Neuronal stem cell (in vitro differentiated cells): ENCODE measurements around the gene SYT14.

ENCODE experiments used
- DNase-seq: peaks from one replicate; pipeline ENCODE4 v3.0.0-alpha.2; 2013; ENCODE audit warnings: low spot score
- H2AFZ ChIP-seq: one replicate; pipeline ENCODE4 v1.6.1; 2013; ENCODE audit warnings: mild to moderate bottlenecking, low read length, inconsistent platforms
- H2AK5ac ChIP-seq: 2 replicates; pipeline ENCODE4 v1.6.1; 2013; ENCODE audit warnings: low read depth, mild to moderate bottlenecking, inconsistent platforms, low read length, moderate library complexity, mixed read lengths
- H2BK120ac ChIP-seq: 2 replicates; pipeline ENCODE4 v1.6.1; 2013; ENCODE audit warnings: low read depth, mild to moderate bottlenecking, inconsistent platforms, low read length, moderate library complexity, mixed read lengths
- H2BK12ac ChIP-seq: one replicate; pipeline ENCODE4 v1.6.1; 2013; ENCODE audit warnings: low read length, inconsistent platforms
- H2BK15ac ChIP-seq: 2 replicates; pipeline ENCODE4 v1.6.1; 2013; ENCODE audit warnings: mild to moderate bottlenecking, low read length, inconsistent platforms, mixed read lengths
- H2BK5ac ChIP-seq: one replicate; pipeline ENCODE4 v1.6.1; 2013; ENCODE audit warnings: inconsistent platforms, mild to moderate bottlenecking, low read length, moderate library complexity
- H3K14ac ChIP-seq: one replicate; pipeline ENCODE4 v1.6.1; 2013; ENCODE audit warnings: low read length, inconsistent platforms
- H3K18ac ChIP-seq: 2 replicates; pipeline ENCODE4 v1.6.1; 2013; ENCODE audit warnings: low read length, inconsistent platforms
- H3K23ac ChIP-seq: 2 replicates; pipeline ENCODE4 v1.6.1; 2013; ENCODE audit warnings: low read depth, mild to moderate bottlenecking, mixed read lengths, low read length, inconsistent platforms; ENCODE audit not compliant: poor library complexity
- H3K27ac ChIP-seq: replicated peaks from 3 replicates; pipeline ENCODE4 v1.5.1; 2013; ENCODE audit warnings: low read length, inconsistent platforms
- H3K27me3 ChIP-seq, 3 experiments: 2 replicates each; pipeline ENCODE4 v1.6.1; 2013; ENCODE audit warnings: low read length in 3 of 3, mild to moderate bottlenecking in 2 of 3, inconsistent platforms in 1 of 3, low read depth in 1 of 3, mixed read lengths in 1 of 3, moderate library complexity in 1 of 3; ENCODE audit not compliant: control insufficient read depth in 3 of 3, insufficient read depth in 3 of 3
- H3K36me3 ChIP-seq, 2 donors: replicated peaks in 1 of 2; 2 replicates each; pipeline ENCODE4 v1.6.1; 2013; ENCODE audit warnings: low read length in 2 of 2; ENCODE audit not compliant: control insufficient read depth in 2 of 2, insufficient read depth in 2 of 2
- H3K4ac ChIP-seq: 2 replicates; pipeline ENCODE4 v1.6.1; 2013; ENCODE audit warnings: inconsistent platforms, mild to moderate bottlenecking, low read length, moderate library complexity
- H3K4me1 ChIP-seq, 2 donors: 1 replicate in 1 of 2; 2 replicates in 1 of 2; pipeline ENCODE4 v1.6.1; 2013; ENCODE audit warnings: low read length in 2 of 2, low read depth in 1 of 2; ENCODE audit not compliant: control insufficient read depth in 2 of 2, insufficient read depth in 1 of 2
- H3K4me2 ChIP-seq: one replicate; pipeline ENCODE4 v1.6.1; 2013; ENCODE audit warnings: mild to moderate bottlenecking, low read length, inconsistent platforms; ENCODE audit not compliant: insufficient read depth, poor library complexity, severe bottlenecking
- H3K4me3 ChIP-seq, 2 donors: 2 replicates each; pipeline ENCODE4 v1.5.1; 2013; ENCODE audit warnings: low read length in 2 of 2, mild to moderate bottlenecking in 2 of 2, inconsistent platforms in 1 of 2, moderate library complexity in 1 of 2
- H3K79me1 ChIP-seq: one replicate; pipeline ENCODE4 v1.6.1; 2013; ENCODE audit warnings: low read depth, mild to moderate bottlenecking, inconsistent platforms, low read length, moderate library complexity
- H3K9ac ChIP-seq: one replicate; pipeline ENCODE4 v1.6.1; 2013; ENCODE audit warnings: mild to moderate bottlenecking, low read depth, low read length, inconsistent platforms; ENCODE audit not compliant: poor library complexity
- H3K9me3 ChIP-seq, 2 donors: replicated peaks in 1 of 2; 2 replicates each; pipeline versions ENCODE3 to v1.6.1; 2013; ENCODE audit warnings: low read length in 2 of 2, mild to moderate bottlenecking in 2 of 2, inconsistent platforms in 1 of 2, low read depth in 1 of 2, mixed read lengths in 1 of 2, moderate library complexity in 1 of 2; ENCODE audit not compliant: control insufficient read depth in 2 of 2, insufficient read depth in 1 of 2
- H4K8ac ChIP-seq: one replicate; pipeline ENCODE4 v1.6.1; 2013; ENCODE audit warnings: low read depth, mild to moderate bottlenecking, inconsistent platforms, low read length, moderate library complexity
- H4K91ac ChIP-seq: one replicate; pipeline ENCODE4 v1.6.1; 2013; ENCODE audit warnings: low read length, low read depth, mild to moderate bottlenecking, inconsistent platforms; ENCODE audit not compliant: poor library complexity
- WGBS, 2 donors: extraction: QIAGEN DNeasy Blood & Tissue Kit; methylation state at CpG; one replicate each; pipeline ENCODE4 v1.1.7; 2013; ENCODE audit warnings: missing lambda C conversion rate in 2 of 2, mixed read lengths in 1 of 2; ENCODE audit not compliant: insufficient read length in 2 of 2, insufficient replicate concordance in 1 of 2; ENCODE audit errors: extremely low coverage in 2 of 2; 5-methylcytosine and 5-hydroxymethylcytosine counted together

The SYT14 gene

GRCh38 chr1:209927466-209927865 is 10.6 kb upstream of the SYT14 start:
- H2BK12ac ChIP-seq, result no peak overlapping the region
- no peak overlapping the region for H3K23ac ChIP-seq
- H3K36me3 ChIP-seq, result no peaks in the 10 kb centered on the region
- no peak overlapping the region for H3K9ac ChIP-seq
- H2BK5ac ChIP-seq, result no peak overlapping the region
- peaks cover 0 to 5% (median 0%) of the 10 kb centered on the region in 3 experiments for H3K27me3 ChIP-seq
- no peak overlapping the region for H3K4me3 ChIP-seq
- no peak for DNase-seq
- no peaks in the 10 kb centered on the region for H3K9me3 ChIP-seq
- H3K79me1 ChIP-seq, result no peaks in the 10 kb centered on the region
- no peak overlapping the region for H4K91ac ChIP-seq
- no peak overlapping the region for H2BK15ac ChIP-seq
- H2AK5ac ChIP-seq, result no peak overlapping the region
- no peak overlapping the region for H3K27ac ChIP-seq
- no peak overlapping the region for H2BK120ac ChIP-seq
- no peak overlapping the region for H3K14ac ChIP-seq
- H3K4ac ChIP-seq, result no peak overlapping the region
- no peak overlapping the region for H2AFZ ChIP-seq
- H3K18ac ChIP-seq, result no peak overlapping the region
- H3K4me1 ChIP-seq, result no peaks in the 10 kb centered on the region
- no peak overlapping the region for H4K8ac ChIP-seq
- H3K4me2 ChIP-seq, result no peak overlapping the region

GRCh38 chr1:209929751-209930150 is 8.3 kb upstream of the SYT14 start:
- Histone ChIP-seq H2AK5ac (no peak overlapping the region), H2BK120ac (no peak overlapping the region), H3K9me3 (no peaks in the 10 kb centered on the region), H3K27me3 (no peaks in the 10 kb centered on the region), H4K8ac (no peak overlapping the region), H3K18ac (no peak overlapping the region), H3K9ac (no peak overlapping the region), H3K4ac (no peak overlapping the region), H4K91ac (no peak overlapping the region), H3K36me3 (no peaks in the 10 kb centered on the region), H2BK15ac (no peak overlapping the region), H3K23ac (no peak overlapping the region), H3K4me1 (no peaks in the 10 kb centered on the region), H2AFZ (no peak overlapping the region), H2BK5ac (no peak overlapping the region), H3K27ac (no peak overlapping the region), H3K4me2 (no peak overlapping the region), H3K79me1 (no peaks in the 10 kb centered on the region), H3K14ac (no peak overlapping the region), H2BK12ac (no peak overlapping the region), H3K4me3 (no peak overlapping the region)
- no peak for DNase-seq

- Histone ChIP-seq H3K23ac (no peak overlapping the region), H4K8ac (no peak overlapping the region), H2BK15ac (no peak overlapping the region), H3K14ac (no peak overlapping the region), H2BK120ac (no peak overlapping the region), H3K9me3 (no peaks in the 10 kb centered on the region), H2BK12ac (no peak overlapping the region), H2AFZ (no peak overlapping the region), H3K36me3 (no peaks in the 10 kb centered on the region), H3K79me1 (no peaks in the 10 kb centered on the region), H3K4me2 (no peak overlapping the region), H3K27me3 (no peaks in the 10 kb centered on the region), H2AK5ac (no peak overlapping the region), H3K4ac (no peak overlapping the region), H3K4me1 (no peaks in the 10 kb centered on the region), H3K9ac (no peak overlapping the region), H3K27ac (no peak overlapping the region), H4K91ac (no peak overlapping the region), H3K18ac (no peak overlapping the region), H2BK5ac (no peak overlapping the region), H3K4me3 (no peak overlapping the region)
- DNase-seq, result no peak
- WGBS, 2 donors, result no CpG with 5 or more reads among the region's 2 CpGs
These were observed 6.9 kb upstream of the SYT14 start for GRCh38 chr1:209931141-209931540.

DNA sequence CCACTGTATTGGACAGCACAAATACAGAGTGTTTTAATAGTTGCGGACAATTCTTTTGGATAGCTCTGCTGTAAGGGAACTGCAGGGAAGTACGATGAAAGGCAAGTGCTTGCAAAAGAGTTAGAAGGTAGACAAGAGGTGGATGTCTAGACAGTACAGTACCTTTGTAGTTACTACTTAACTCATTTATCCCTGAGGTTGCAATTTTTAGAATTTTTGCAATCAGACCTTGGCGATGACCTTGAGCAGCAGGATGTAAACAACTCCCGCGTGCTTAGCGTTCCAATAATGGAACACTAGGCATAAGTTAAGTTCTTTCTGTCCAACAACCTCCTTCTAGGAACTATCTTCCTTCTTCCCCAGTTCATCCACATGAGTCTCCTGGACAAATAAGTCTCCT is 1.9 kb upstream of the SYT14 start:
- Histone ChIP-seq H4K91ac (no peak overlapping the region), H3K79me1 (no peaks in the 10 kb centered on the region), H3K4me3 (no peak overlapping the region), H3K14ac (no peak overlapping the region), H2BK12ac (no peak overlapping the region), H3K23ac (no peak overlapping the region), H2BK120ac (no peak overlapping the region), H3K4me1 (peaks cover 0 to 3% of the 10 kb centered on the region in 2 donors), H3K18ac (no peak overlapping the region), H3K4ac (no peak overlapping the region), H2BK5ac (no peak overlapping the region), H3K27ac (no peak overlapping the region), H3K9me3 (no peaks in the 10 kb centered on the region), H4K8ac (no peak overlapping the region), H2BK15ac (no peak overlapping the region), H3K9ac (no peak overlapping the region), H3K36me3 (no peaks in the 10 kb centered on the region), H2AK5ac (no peak overlapping the region), H3K27me3 (no peaks in the 10 kb centered on the region), H3K4me2 (no peak overlapping the region), H2AFZ (no peak overlapping the region)
- no CpG with 5 or more reads among the region's 6 CpGs for WGBS, 2 donors
- DNase-seq, result no peak
